ENCODE results near the gene FARP1.

DNA sequence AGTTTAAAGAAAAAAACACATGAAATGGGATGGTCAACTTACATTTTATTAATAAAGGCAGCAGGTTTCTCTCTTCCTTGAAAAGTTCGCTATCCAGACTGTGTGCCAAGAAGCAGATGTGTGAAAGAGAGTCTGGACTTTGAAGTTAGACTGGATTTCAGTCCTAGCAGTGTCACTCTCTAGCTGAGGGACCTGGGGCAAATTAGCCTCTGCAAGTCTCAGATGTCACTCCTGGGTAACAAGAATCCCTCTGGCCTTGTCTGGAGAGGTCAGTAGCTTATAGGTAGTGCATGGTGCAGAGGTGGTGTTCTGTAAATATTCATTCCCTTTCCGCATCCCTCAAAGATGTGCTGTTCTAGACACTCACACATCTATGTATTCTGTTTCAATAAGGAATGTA, 221.8 kb downstream of the FARP1 start:
- TF ChIP-seq, protein P1, sequence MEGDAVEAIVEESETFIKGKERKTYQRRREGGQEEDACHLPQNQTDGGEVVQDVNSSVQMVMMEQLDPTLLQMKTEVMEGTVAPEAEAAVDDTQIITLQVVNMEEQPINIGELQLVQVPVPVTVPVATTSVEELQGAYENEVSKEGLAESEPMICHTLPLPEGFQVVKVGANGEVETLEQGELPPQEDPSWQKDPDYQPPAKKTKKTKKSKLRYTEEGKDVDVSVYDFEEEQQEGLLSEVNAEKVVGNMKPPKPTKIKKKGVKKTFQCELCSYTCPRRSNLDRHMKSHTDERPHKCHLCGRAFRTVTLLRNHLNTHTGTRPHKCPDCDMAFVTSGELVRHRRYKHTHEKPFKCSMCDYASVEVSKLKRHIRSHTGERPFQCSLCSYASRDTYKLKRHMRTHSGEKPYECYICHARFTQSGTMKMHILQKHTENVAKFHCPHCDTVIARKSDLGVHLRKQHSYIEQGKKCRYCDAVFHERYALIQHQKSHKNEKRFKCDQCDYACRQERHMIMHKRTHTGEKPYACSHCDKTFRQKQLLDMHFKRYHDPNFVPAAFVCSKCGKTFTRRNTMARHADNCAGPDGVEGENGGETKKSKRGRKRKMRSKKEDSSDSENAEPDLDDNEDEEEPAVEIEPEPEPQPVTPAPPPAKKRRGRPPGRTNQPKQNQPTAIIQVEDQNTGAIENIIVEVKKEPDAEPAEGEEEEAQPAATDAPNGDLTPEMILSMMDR (IDR thresholded peaks at IDR 0.05) = no peak
- TF ChIP-seq POLR2A (IDR thresholded peaks at IDR 0.05) = no peak
